ENCODE measurements around the gene CTSO.

The CTSO gene

GRCh38 chr4:155887847-155888570, 65.7 kb downstream of the CTSO start:
- TF ChIP-seq CTCF (IDR thresholded peaks at IDR 0.05; ENCODE audit: low read depth, low read length): no peak
- H3K4me3 ChIP-seq (replicated peaks in 1 of 2; ENCODE audit: low read depth in 2 of 2, low read length in 2 of 2): no peak overlapping the region
- no peak for DNase-seq (ENCODE audit: low read depth in 2 of 2)

GRCh38 chr4:155887045-155887444, 66.6 kb downstream of the CTSO start:
- no peak for TF ChIP-seq CTCF (IDR thresholded peaks at IDR 0.05; ENCODE audit: low read depth, low read length)
- H3K4me3 ChIP-seq (replicated peaks in 1 of 2; ENCODE audit: low read depth in 2 of 2, low read length in 2 of 2): no peak overlapping the region
- no peak for DNase-seq (ENCODE audit: low read depth in 2 of 2)

GRCh38 chr4:155885666-155886065, 68.0 kb downstream of the CTSO start:
- no peak overlapping the region for H3K4me3 ChIP-seq (replicated peaks in 1 of 2; ENCODE audit: low read depth in 2 of 2, low read length in 2 of 2)
- no peak for TF ChIP-seq CTCF (IDR thresholded peaks at IDR 0.05; ENCODE audit: low read depth, low read length)
- DNase-seq (ENCODE audit: low read depth in 2 of 2): no peak

GRCh38 chr4:155883895-155884294, 69.8 kb downstream of the CTSO start:
- DNase-seq (ENCODE audit: low read depth in 2 of 2): no peak
- TF ChIP-seq CTCF (IDR thresholded peaks at IDR 0.05; ENCODE audit: low read depth, low read length): no peak
- H3K4me3 ChIP-seq (replicated peaks in 1 of 2; ENCODE audit: low read depth in 2 of 2, low read length in 2 of 2): no peak overlapping the region

- no peak for DNase-seq (ENCODE audit: low read depth in 2 of 2)
- no peak for TF ChIP-seq CTCF (IDR thresholded peaks at IDR 0.05; ENCODE audit: low read depth, low read length)
- no peak overlapping the region for H3K4me3 ChIP-seq (replicated peaks in 1 of 2; ENCODE audit: low read depth in 2 of 2, low read length in 2 of 2)
Observed at GRCh38 chr4:155881555-155881954, 72.1 kb downstream of the CTSO start.

- no peak for TF ChIP-seq CTCF (IDR thresholded peaks at IDR 0.05; ENCODE audit: low read depth, low read length)
- DNase-seq (ENCODE audit: low read depth in 2 of 2): no peak
- no peak overlapping the region for H3K4me3 ChIP-seq (replicated peaks in 1 of 2; ENCODE audit: low read depth in 2 of 2, low read length in 2 of 2)
Observed at GRCh38 chr4:155879767-155880166, 73.9 kb downstream of the CTSO start.

- no peak for TF ChIP-seq CTCF (IDR thresholded peaks at IDR 0.05; ENCODE audit: low read depth, low read length)
- DNase-seq (ENCODE audit: low read depth in 2 of 2): no peak
- H3K4me3 ChIP-seq (replicated peaks in 1 of 2; ENCODE audit: low read depth in 2 of 2, low read length in 2 of 2): no peak overlapping the region
Observed at GRCh38 chr4:155878611-155879010, 75.1 kb downstream of the CTSO start.

All from cardiac fibroblast (primary cell).